HEK293 (cell line): ENCODE measurements around the gene CCDC92.

Experiments
- CTCF ChIA-PET: fragments of 350-600 bp; formaldehyde crosslinking; extraction: SDS; loops from one replicate; lab custom pipeline; 2021; ENCODE audit warnings: antibody characterized with exemption; lab: Yijun Ruan, JAX
- POLR2A ChIA-PET: fragments of 300-600 bp; formaldehyde crosslinking; extraction: SDS; loops from one replicate; lab custom pipeline; 2020; ENCODE audit warnings: antibody characterized with exemption, inconsistent platforms; lab: Yijun Ruan, JAX
- H3K27ac ChIP-seq: fragments of 200-500 bp; sonication (Bioruptor generic); 2 replicates; pipeline ENCODE4 v1.5.1; 2014; ENCODE audit warnings: low read depth, low read length, control low read depth, inconsistent platforms; ENCODE audit errors: extremely low read depth
- H3K36me3 ChIP-seq, 2 experiments: fragments of 200-500 bp in 1 of 2; sonication (Bioruptor generic) in 1 of 2; 1 replicate in 1 of 2; 2 replicates in 1 of 2; pipeline ENCODE4 v1.5.1; 2014 to 2017; ENCODE audit warnings: inconsistent platforms in 2 of 2, low read length in 2 of 2; ENCODE audit not compliant: control insufficient read depth in 2 of 2, insufficient read depth in 1 of 2
- H3K4me1 ChIP-seq: fragments of 200-500 bp; sonication (Bioruptor generic); 2 replicates; pipeline ENCODE4 v1.5.1; 2014; ENCODE audit warnings: mild to moderate bottlenecking, low read length, inconsistent platforms; ENCODE audit not compliant: control insufficient read depth, insufficient read depth
- H3K4me3 ChIP-seq: 2 replicates; pipeline ENCODE4 v1.5.1; 2011; ENCODE audit warnings: low read depth, mild to moderate bottlenecking, control low read depth, low read length, moderate library complexity
- H3K9me3 ChIP-seq: fragments of 200-500 bp; sonication (Bioruptor generic); 2 replicates; pipeline ENCODE4 v1.5.1; 2014; ENCODE audit warnings: low read depth, low read length, inconsistent platforms; ENCODE audit not compliant: control insufficient read depth, insufficient read depth
- EGR2 ChIP-seq: fragments of 450-650 bp; formaldehyde crosslinking; IDR thresholded peaks from 2 replicates; pipeline ENCODE4 v1.5.1; 2016; ENCODE audit warnings: low read depth, missing biosample characterization, missing genetic modification characterization
- HOXC10 ChIP-seq: sonication (generic); formaldehyde crosslinking; IDR thresholded peaks from 2 replicates; pipeline ENCODE4 v1.8.1; 2023; ENCODE audit warnings: mild to moderate bottlenecking, missing genetic modification reagents
- KLF7 ChIP-seq: fragments of 450-650 bp; formaldehyde crosslinking; IDR thresholded peaks from 2 replicates; pipeline ENCODE4 v1.5.1; 2016; ENCODE audit warnings: missing biosample characterization, missing genetic modification characterization, borderline replicate concordance
- KLF9 ChIP-seq: fragments of 450-650 bp; formaldehyde crosslinking; IDR thresholded peaks from 2 replicates; pipeline ENCODE4 v1.5.1; 2016; ENCODE audit warnings: missing biosample characterization, missing genetic modification characterization, low read depth
- PRDM10 ChIP-seq: fragments of 450-650 bp; formaldehyde crosslinking; IDR thresholded peaks from 2 replicates; pipeline ENCODE4 v1.5.1; 2016; ENCODE audit warnings: missing biosample characterization, missing genetic modification characterization
- REPIN1 ChIP-seq: fragments of 450-650 bp; formaldehyde crosslinking; IDR thresholded peaks from 2 replicates; pipeline ENCODE4 v1.5.1; 2017; ENCODE audit warnings: missing biosample characterization, missing genetic modification characterization, low read depth
- SALL2 ChIP-seq: fragments of 450-650 bp; formaldehyde crosslinking; IDR thresholded peaks from 2 replicates; pipeline ENCODE4 v1.5.0; 2017; ENCODE audit warnings: missing biosample characterization, mild to moderate bottlenecking, missing genetic modification characterization, borderline replicate concordance
- ZBTB44 ChIP-seq: fragments of 450-650 bp; IDR thresholded peaks from 2 replicates; pipeline ENCODE4 v1.5.1; 2018; ENCODE audit warnings: missing biosample characterization, mild to moderate bottlenecking, missing genetic modification characterization
- ZBTB49 ChIP-seq: fragments of 450-650 bp; formaldehyde crosslinking; IDR thresholded peaks from 2 replicates; pipeline ENCODE4 v1.5.1; 2016; ENCODE audit warnings: missing biosample characterization, missing genetic modification characterization, low read depth
- ZBTB8A ChIP-seq: fragments of 450-650 bp; formaldehyde crosslinking; IDR thresholded peaks from 2 replicates; pipeline ENCODE4 v1.5.1; 2016; ENCODE audit warnings: missing biosample characterization, missing genetic modification characterization
- ZEB2 ChIP-seq: fragments of 450-650 bp; formaldehyde crosslinking; IDR thresholded peaks from 2 replicates; pipeline ENCODE4 v1.5.1; 2016; ENCODE audit warnings: missing biosample characterization, missing genetic modification characterization
- ZFP41 ChIP-seq: fragments of 450-650 bp; formaldehyde crosslinking; IDR thresholded peaks from 2 replicates; pipeline ENCODE4 v1.5.1; 2016; ENCODE audit warnings: missing biosample characterization, missing genetic modification characterization, borderline replicate concordance
- ZIC2 ChIP-seq: fragments of 450-650 bp; formaldehyde crosslinking; IDR thresholded peaks from 2 replicates; pipeline ENCODE4 v1.5.1; 2016; ENCODE audit warnings: missing biosample characterization, missing genetic modification characterization
- ZNF114 ChIP-seq: fragments of 450-650 bp; formaldehyde crosslinking; IDR thresholded peaks from 2 replicates; pipeline ENCODE4 v1.5.0; 2017; ENCODE audit warnings: missing biosample characterization, missing genetic modification characterization
- ZNF175 ChIP-seq: fragments of 450-650 bp; formaldehyde crosslinking; IDR thresholded peaks from 2 replicates; pipeline ENCODE4 v1.5.1; 2016; ENCODE audit warnings: missing biosample characterization, missing genetic modification characterization
- ZNF211 ChIP-seq: fragments of 450-650 bp; formaldehyde crosslinking; IDR thresholded peaks from 2 replicates; pipeline ENCODE4 v1.5.1; 2016; ENCODE audit warnings: low read depth, missing biosample characterization, missing genetic modification characterization
- ZNF24 ChIP-seq: fragments of 450-650 bp; formaldehyde crosslinking; IDR thresholded peaks from 2 replicates; pipeline ENCODE4 v1.5.1; 2016; ENCODE audit warnings: missing biosample characterization, missing genetic modification characterization
- ZNF341 ChIP-seq: fragments of 450-650 bp; formaldehyde crosslinking; IDR thresholded peaks from 2 replicates; pipeline ENCODE4; 2016; ENCODE audit warnings: low read depth, missing biosample characterization, missing genetic modification characterization
- ZNF558 ChIP-seq: fragments of 450-650 bp; formaldehyde crosslinking; IDR thresholded peaks from 2 replicates; pipeline ENCODE4 v1.5.1; 2016; ENCODE audit warnings: missing biosample characterization, missing genetic modification characterization
- ZNF610 ChIP-seq: fragments of 450-650 bp; formaldehyde crosslinking; IDR thresholded peaks from 2 replicates; pipeline ENCODE4 v1.5.1; 2016; ENCODE audit warnings: missing biosample characterization, missing genetic modification characterization, borderline replicate concordance
- ZNF677 ChIP-seq: fragments of 450-650 bp; IDR thresholded peaks from 2 replicates; pipeline ENCODE4 v1.5.0; 2018; ENCODE audit warnings: missing biosample characterization, mild to moderate bottlenecking, missing genetic modification characterization, moderate library complexity
- ZNF768 ChIP-seq: fragments of 450-650 bp; formaldehyde crosslinking; IDR thresholded peaks from 2 replicates; pipeline ENCODE4 v1.5.1; 2018; ENCODE audit warnings: missing biosample characterization, mild to moderate bottlenecking, missing genetic modification characterization
- ZNF785 ChIP-seq: fragments of 450-650 bp; formaldehyde crosslinking; IDR thresholded peaks from 2 replicates; pipeline ENCODE4 v1.5.1; 2016; ENCODE audit warnings: missing biosample characterization, missing genetic modification characterization
- ZXDB ChIP-seq: fragments of 450-650 bp; formaldehyde crosslinking; IDR thresholded peaks from 2 replicates; pipeline ENCODE4 v1.5.1; 2016; ENCODE audit warnings: missing biosample characterization, missing genetic modification characterization
- TF ChIP-seq, protein P1 (sequence below): fragments of 450-650 bp; formaldehyde crosslinking; IDR thresholded peaks from 2 replicates; pipeline ENCODE4 v1.5.1; 2016; ENCODE audit warnings: missing biosample characterization, missing genetic modification characterization
- TF ChIP-seq, protein P2 (sequence below): fragments of 450-650 bp; formaldehyde crosslinking; IDR thresholded peaks from 2 replicates; pipeline ENCODE4 v1.5.1; 2017; ENCODE audit warnings: missing biosample characterization, missing genetic modification characterization

Gene CCDC92

DNA sequence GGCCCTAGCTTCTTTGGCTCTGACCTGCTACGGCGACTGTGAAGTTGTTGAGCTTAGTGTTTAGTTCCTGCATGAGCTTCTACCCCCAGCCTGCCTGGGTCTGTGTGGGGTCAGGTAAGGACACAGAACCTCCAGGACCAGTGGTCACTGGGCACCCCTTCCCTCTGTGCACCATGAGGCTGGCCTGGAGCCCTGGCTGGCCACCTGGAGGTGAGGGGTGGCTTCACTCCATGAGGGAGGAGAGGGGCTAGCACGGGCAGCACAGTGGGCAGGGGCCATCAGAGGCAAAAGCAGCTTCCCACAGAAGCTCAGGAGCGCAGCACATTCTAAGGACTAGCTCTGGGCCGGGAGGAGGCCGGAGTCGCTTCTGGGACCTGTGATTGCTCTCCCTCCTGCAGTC is 36.7 kb downstream of the CCDC92 start:
- no peaks in the 10 kb centered on the region for H3K4me1 ChIP-seq
- ChIA-PET CTCF (interaction anchor here (0.7 kb wide), 1 partner anchor 63 kb away, joined by 7 read pairs; no protein-coding TSS in a partner anchor), POLR2A (no interaction called here)
- H3K9me3 ChIP-seq, result no peaks in the 10 kb centered on the region
- TF ChIP-seq ZNF768 (tag by site-specific recombination), result no peak
- no peak for TF ChIP-seq ZNF558 (tag by site-specific recombination)
- TF ChIP-seq ZEB2 (tag by site-specific recombination), result no peak
- no peak for TF ChIP-seq ZNF24 (tag by site-specific recombination)
- no peak for TF ChIP-seq ZBTB44 (tag by site-specific recombination)
- no peak for TF ChIP-seq ZIC2 (tag by site-specific recombination)
- TF ChIP-seq ZNF211 (tag by site-specific recombination), result no peak
- TF ChIP-seq ZNF677, result no peak
- TF ChIP-seq, protein P1, sequence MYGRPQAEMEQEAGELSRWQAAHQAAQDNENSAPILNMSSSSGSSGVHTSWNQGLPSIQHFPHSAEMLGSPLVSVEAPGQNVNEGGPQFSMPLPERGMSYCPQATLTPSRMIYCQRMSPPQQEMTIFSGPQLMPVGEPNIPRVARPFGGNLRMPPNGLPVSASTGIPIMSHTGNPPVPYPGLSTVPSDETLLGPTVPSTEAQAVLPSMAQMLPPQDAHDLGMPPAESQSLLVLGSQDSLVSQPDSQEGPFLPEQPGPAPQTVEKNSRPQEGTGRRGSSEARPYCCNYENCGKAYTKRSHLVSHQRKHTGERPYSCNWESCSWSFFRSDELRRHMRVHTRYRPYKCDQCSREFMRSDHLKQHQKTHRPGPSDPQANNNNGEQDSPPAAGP (tag by site-specific recombination), result no peak
- TF ChIP-seq KLF7, result no peak
- no peak for TF ChIP-seq ZFP41 (tag by site-specific recombination)
- no peak for TF ChIP-seq HOXC10 (CRISPR knock-in tag)
- no peak for TF ChIP-seq ZNF341 (tag by site-specific recombination)
- TF ChIP-seq EGR2, result no peak
- TF ChIP-seq KLF9 (tag by site-specific recombination), result no peak
- no peak for TF ChIP-seq ZNF610 (tag by site-specific recombination)
- no peak overlapping the region for H3K27ac ChIP-seq
- H3K36me3 ChIP-seq, result peaks cover 0 to 34% of the 10 kb centered on the region in 2 experiments; a peak in 1 of 3 replicates
- H3K4me3 ChIP-seq, result no peak overlapping the region

DNA sequence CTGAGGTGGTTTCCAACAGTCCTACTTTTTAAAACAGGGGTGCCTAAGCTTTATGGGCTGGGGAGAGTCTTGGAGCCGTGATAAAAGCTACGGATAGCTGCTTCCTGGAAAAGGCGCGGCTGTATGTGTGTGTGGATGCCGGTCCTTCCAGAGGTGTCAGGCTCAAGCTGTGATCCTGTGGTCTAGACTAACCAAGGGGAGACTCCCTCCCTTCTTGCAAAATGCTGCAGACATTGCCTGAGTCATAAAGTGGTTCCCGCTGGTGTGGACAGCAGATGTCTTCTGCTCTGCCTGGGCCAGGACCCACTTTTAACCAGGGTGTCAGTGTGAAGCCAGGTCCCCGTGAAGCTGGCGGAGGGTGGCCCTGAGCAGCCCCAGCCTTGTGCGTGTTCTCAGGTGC is 37.8 kb downstream of the CCDC92 start:
- Histone ChIP-seq H3K4me1 (no peaks in the 10 kb centered on the region), H3K27ac (no peak overlapping the region), H3K9me3 (no peaks in the 10 kb centered on the region), H3K36me3 (peaks cover 0 to 27% of the 10 kb centered on the region in 2 experiments; a peak in 1 of 3 replicates)
- ChIA-PET POLR2A (no interaction called here), CTCF (no interaction called here)
- TF ChIP-seq ZXDB (tag by site-specific recombination) (no peak), REPIN1 (tag by site-specific recombination) (no peak), KLF7 (no peak), ZBTB49 (no peak), SALL2 (tag by site-specific recombination) (no peak), PRDM10 (no peak), ZNF785 (tag by site-specific recombination) (no peak), ZNF114 (tag by site-specific recombination) (no peak), ZNF175 (tag by site-specific recombination) (no peak), ZBTB8A (tag by site-specific recombination) (no peak)
- TF ChIP-seq, protein P2, sequence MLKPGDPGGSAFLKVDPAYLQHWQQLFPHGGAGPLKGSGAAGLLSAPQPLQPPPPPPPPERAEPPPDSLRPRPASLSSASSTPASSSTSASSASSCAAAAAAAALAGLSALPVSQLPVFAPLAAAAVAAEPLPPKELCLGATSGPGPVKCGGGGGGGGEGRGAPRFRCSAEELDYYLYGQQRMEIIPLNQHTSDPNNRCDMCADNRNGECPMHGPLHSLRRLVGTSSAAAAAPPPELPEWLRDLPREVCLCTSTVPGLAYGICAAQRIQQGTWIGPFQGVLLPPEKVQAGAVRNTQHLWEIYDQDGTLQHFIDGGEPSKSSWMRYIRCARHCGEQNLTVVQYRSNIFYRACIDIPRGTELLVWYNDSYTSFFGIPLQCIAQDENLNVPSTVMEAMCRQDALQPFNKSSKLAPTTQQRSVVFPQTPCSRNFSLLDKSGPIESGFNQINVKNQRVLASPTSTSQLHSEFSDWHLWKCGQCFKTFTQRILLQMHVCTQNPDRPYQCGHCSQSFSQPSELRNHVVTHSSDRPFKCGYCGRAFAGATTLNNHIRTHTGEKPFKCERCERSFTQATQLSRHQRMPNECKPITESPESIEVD (tag by site-specific recombination), result no peak
- TF ChIP-seq, all 188 proteins: peak for 0
- no peak overlapping the region for H3K4me3 ChIP-seq
